Measurements from ENCODE around the gene ADGRL4.

ADGRL4 gene

GRCh38 chr1:79004916-79005315 lies 1.6 kb downstream of the ADGRL4 start:
- H3K4me3 ChIP-seq (replicated peaks; ENCODE audit: insufficient read depth, low read length) = no peak overlapping the region
- TF ChIP-seq POLR2AphosphoS5 (IDR thresholded peaks at IDR 0.05; ENCODE audit: low read depth) = no peak
- TF ChIP-seq SPI1 (IDR thresholded peaks at IDR 0.05; ENCODE audit: borderline replicate concordance, low read depth) = no peak
- no peaks in the 10 kb centered on the region for H3K27me3 ChIP-seq (ENCODE audit: insufficient read depth, poor library complexity, severe bottlenecking)
- no peak for DNase-seq (ENCODE audit: low read depth in 1 of 2, low spot score in 1 of 2)
- no peak overlapping the region for H3K27ac ChIP-seq (replicated peaks)

- TF ChIP-seq CTCF (IDR thresholded peaks at IDR 0.05; ENCODE audit: insufficient read depth, low read length) (no peak), GABPA (IDR thresholded peaks at IDR 0.05; ENCODE audit: low read depth) (no peak)
- Histone ChIP-seq H3K27me3 (ENCODE audit: insufficient read depth, poor library complexity, severe bottlenecking) (no peaks in the 10 kb centered on the region), H3K27ac (replicated peaks) (no peak overlapping the region), H3K4me3 (replicated peaks; ENCODE audit: insufficient read depth, low read length) (no peak overlapping the region)
- DNase-seq (ENCODE audit: low read depth in 1 of 2, low spot score in 1 of 2) = no peak
These were observed 9.7 kb downstream of the ADGRL4 start for GRCh38 chr1:78996791-78997190.

GRCh38 chr1:78987042-78987441 lies 19.5 kb downstream of the ADGRL4 start:
- no peaks in the 10 kb centered on the region for H3K27me3 ChIP-seq (ENCODE audit: insufficient read depth, poor library complexity, severe bottlenecking)
- H3K4me3 ChIP-seq (replicated peaks; ENCODE audit: insufficient read depth, low read length) = no peak overlapping the region
- TF ChIP-seq SPI1 (IDR thresholded peaks at IDR 0.05; ENCODE audit: borderline replicate concordance, low read depth) (no peak), GABPA (IDR thresholded peaks at IDR 0.05; ENCODE audit: low read depth) (no peak), POLR2AphosphoS5 (IDR thresholded peaks at IDR 0.05; ENCODE audit: low read depth) (no peak), REST (IDR thresholded peaks at IDR 0.05; ENCODE audit: insufficient replicate concordance, low read depth) (no peak), CTCF (IDR thresholded peaks at IDR 0.05; ENCODE audit: insufficient read depth, low read length) (no peak)

GRCh38 chr1:78980511-78980910 lies 26.0 kb downstream of the ADGRL4 start:
- no peak for DNase-seq (ENCODE audit: low read depth in 1 of 2, low spot score in 1 of 2)
- no peak overlapping the region for H3K27ac ChIP-seq (replicated peaks)
- no peak overlapping the region for H3K4me3 ChIP-seq (replicated peaks; ENCODE audit: insufficient read depth, low read length)
- TF ChIP-seq CTCF (IDR thresholded peaks at IDR 0.05; ENCODE audit: insufficient read depth, low read length) (no peak), SPI1 (IDR thresholded peaks at IDR 0.05; ENCODE audit: borderline replicate concordance, low read depth) (no peak), POLR2AphosphoS5 (IDR thresholded peaks at IDR 0.05; ENCODE audit: low read depth) (no peak), REST (IDR thresholded peaks at IDR 0.05; ENCODE audit: insufficient replicate concordance, low read depth) (no peak)
- no peaks in the 10 kb centered on the region for H3K27me3 ChIP-seq (ENCODE audit: insufficient read depth, poor library complexity, severe bottlenecking)

More at GRCh38 chr1:78987042-78987441, 19.5 kb downstream of the ADGRL4 start:
- no peak overlapping the region for H3K27ac ChIP-seq (replicated peaks)
- no peak for DNase-seq (ENCODE audit: low read depth in 1 of 2, low spot score in 1 of 2)
